ENCODE results near the gene STRA8. TPM values are rescaled to one million over a fixed set of nuclear protein-coding genes. Genes with fewer than 3 reads are reported as not detected.

Gene STRA8
- total RNA-seq, 3 donors from 2014 or later (not counting 1 experiment from before 2014, with no cell fraction given) = not detected

DNA sequence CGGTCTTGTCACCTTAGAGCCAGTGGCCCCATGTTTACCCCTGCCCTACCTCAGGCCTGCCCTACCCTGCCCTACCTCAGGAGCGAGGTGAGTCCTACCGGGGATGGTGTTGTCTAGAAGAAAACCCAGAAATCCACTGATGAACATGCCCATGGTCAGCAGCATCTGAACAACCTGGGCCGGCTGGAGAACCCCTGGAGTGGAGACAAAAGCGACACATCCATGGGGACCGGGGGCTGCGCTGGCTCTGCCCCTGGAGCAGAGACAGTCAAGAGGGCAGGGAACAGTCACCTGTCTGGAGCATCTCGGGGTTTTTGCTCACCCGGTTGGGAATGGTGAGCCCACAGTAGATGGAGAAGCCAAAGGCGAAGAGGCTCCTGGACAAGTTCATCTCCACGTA, 36.3 kb downstream of the STRA8 start:
- ATAC-seq = no peak
- Histone ChIP-seq H3K4me1 (ENCODE audit: control insufficient read depth, insufficient read depth, low read length) (no peaks in the 10 kb centered on the region), H3K9me3 (ENCODE audit: control insufficient read depth, insufficient read depth, low read length) (no peaks in the 10 kb centered on the region), H3K27ac (ENCODE audit: low read length) (no peak overlapping the region), H3K36me3 (ENCODE audit: control insufficient read depth, insufficient read depth, low read length) (no peaks in the 10 kb centered on the region), H3K27me3 (ENCODE audit: control insufficient read depth, insufficient read depth, low read length) (no peaks in the 10 kb centered on the region), H3K4me3 (ENCODE audit: low read length) (no peak overlapping the region)
- intact Hi-C loops (cut with micrococcal nuclease) = no loop called here
- Mint-ChIP-seq H3K27ac (no peak overlapping the region), H3K36me3 (no peaks in the 10 kb centered on the region), H3K9me3 (no peaks in the 10 kb centered on the region), H3K27me3 (ENCODE audit: low read depth in 2 of 2) (peaks cover 9 to 13% of the 10 kb centered on the region in 2 donors), H3K4me3 (no peak overlapping the region), H3K4me1 (no peaks in the 10 kb centered on the region)
- WGBS (ENCODE audit: insufficient coverage) = 91% methylated on average over 11 of the region's 11 CpGs
- no peak for TF ChIP-seq CTCF (IDR thresholded peaks at IDR 0.05)
- no peak for DNase-seq

- Histone ChIP-seq H3K4me3 (ENCODE audit: low read length) (no peak overlapping the region), H3K4me1 (ENCODE audit: control insufficient read depth, insufficient read depth, low read length) (no peaks in the 10 kb centered on the region), H3K9me3 (ENCODE audit: control insufficient read depth, insufficient read depth, low read length) (no peaks in the 10 kb centered on the region), H3K27ac (ENCODE audit: low read length) (no peak overlapping the region), H3K36me3 (ENCODE audit: control insufficient read depth, insufficient read depth, low read length) (no peaks in the 10 kb centered on the region), H3K27me3 (ENCODE audit: control insufficient read depth, insufficient read depth, low read length) (no peaks in the 10 kb centered on the region)
- ATAC-seq = no peak
- DNase-seq = no peak
- intact Hi-C loops (cut with micrococcal nuclease) = no loop called here
- no peak overlapping the region for H3K27ac Mint-ChIP-seq
- no peaks in the 10 kb centered on the region for H3K36me3 Mint-ChIP-seq
- no peak for TF ChIP-seq CTCF (IDR thresholded peaks at IDR 0.05)
- H3K4me1 Mint-ChIP-seq = no peaks in the 10 kb centered on the region
- H3K9me3 Mint-ChIP-seq = no peaks in the 10 kb centered on the region
- 90% methylated on average over 22 of the region's 23 CpGs for WGBS (ENCODE audit: insufficient coverage)
- peaks cover 8 to 17% of the 10 kb centered on the region in 2 donors for H3K27me3 Mint-ChIP-seq (ENCODE audit: low read depth in 2 of 2)
- no peak overlapping the region for H3K4me3 Mint-ChIP-seq
Observed at GRCh38 chr7:135270577-135271254, 37.1 kb downstream of the STRA8 start.

DNA sequence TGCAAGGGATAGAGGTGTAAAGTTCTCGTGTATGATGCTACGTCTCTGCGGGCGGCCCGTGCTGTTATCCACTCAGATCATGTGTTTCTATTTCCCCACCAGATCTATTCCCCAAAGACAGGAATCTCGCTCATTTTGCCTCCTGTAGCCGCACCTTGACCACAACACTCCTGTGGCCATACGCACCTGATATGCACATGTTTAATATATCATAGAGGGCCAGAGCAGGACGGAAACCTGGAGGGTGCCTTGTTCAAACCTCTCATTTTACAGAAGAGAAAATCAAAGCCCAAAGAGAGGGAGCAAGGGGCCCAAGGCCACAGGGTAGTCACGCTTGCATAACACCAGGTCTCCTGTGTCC, 37.6 kb downstream of the STRA8 start:
- Histone ChIP-seq H3K27me3 (ENCODE audit: control insufficient read depth, insufficient read depth, low read length) (no peaks in the 10 kb centered on the region), H3K9me3 (ENCODE audit: control insufficient read depth, insufficient read depth, low read length) (no peaks in the 10 kb centered on the region), H3K4me3 (ENCODE audit: low read length) (no peak overlapping the region), H3K4me1 (ENCODE audit: control insufficient read depth, insufficient read depth, low read length) (no peaks in the 10 kb centered on the region), H3K36me3 (ENCODE audit: control insufficient read depth, insufficient read depth, low read length) (no peaks in the 10 kb centered on the region), H3K27ac (ENCODE audit: low read length) (no peak overlapping the region)
- peaks cover 8 to 20% of the 10 kb centered on the region in 2 donors for H3K27me3 Mint-ChIP-seq (ENCODE audit: low read depth in 2 of 2)
- TF ChIP-seq CTCF (IDR thresholded peaks at IDR 0.05) = no peak
- no peaks in the 10 kb centered on the region for H3K36me3 Mint-ChIP-seq
- no peak for DNase-seq
- no peaks in the 10 kb centered on the region for H3K4me1 Mint-ChIP-seq
- no peak overlapping the region for H3K4me3 Mint-ChIP-seq
- no peak for ATAC-seq
- 92% methylated on average over 10 of the region's 10 CpGs for WGBS (ENCODE audit: insufficient coverage)
- no peaks in the 10 kb centered on the region for H3K9me3 Mint-ChIP-seq
- intact Hi-C loops (cut with micrococcal nuclease) = no loop called here
- no peak overlapping the region for H3K27ac Mint-ChIP-seq

- H3K27me3 Mint-ChIP-seq (ENCODE audit: low read depth in 2 of 2) = peaks cover 8 to 20% of the 10 kb centered on the region in 2 donors
- no peak for ATAC-seq
- no peak for TF ChIP-seq CTCF (IDR thresholded peaks at IDR 0.05)
- Histone ChIP-seq H3K27me3 (ENCODE audit: control insufficient read depth, insufficient read depth, low read length) (no peaks in the 10 kb centered on the region), H3K9me3 (ENCODE audit: control insufficient read depth, insufficient read depth, low read length) (no peaks in the 10 kb centered on the region), H3K4me3 (ENCODE audit: low read length) (no peak overlapping the region), H3K4me1 (ENCODE audit: control insufficient read depth, insufficient read depth, low read length) (no peaks in the 10 kb centered on the region), H3K27ac (ENCODE audit: low read length) (no peak overlapping the region), H3K36me3 (ENCODE audit: control insufficient read depth, insufficient read depth, low read length) (no peaks in the 10 kb centered on the region)
- no peaks in the 10 kb centered on the region for H3K9me3 Mint-ChIP-seq
- DNase-seq = no peak
- H3K27ac Mint-ChIP-seq = no peak overlapping the region
- intact Hi-C loops (cut with micrococcal nuclease) = no loop called here
- no peak overlapping the region for H3K4me3 Mint-ChIP-seq
- H3K36me3 Mint-ChIP-seq = no peaks in the 10 kb centered on the region
- WGBS (ENCODE audit: insufficient coverage) = 79% methylated on average over 3 of the region's 3 CpGs
- no peaks in the 10 kb centered on the region for H3K4me1 Mint-ChIP-seq
Observed at GRCh38 chr7:135272303-135272702, 38.7 kb downstream of the STRA8 start.

Data from natural killer cell (primary cell).